Karpas-422 (cell line): ENCODE results near the gene SLC24A3. TPM values are rescaled to one million over a fixed set of nuclear protein-coding genes. Genes with fewer than 3 reads are reported as not detected.

ENCODE experiments used
- DNase-seq: peaks from one replicate; pipeline ENCODE4 v3.0.0-alpha.2; 2015
- H2AFZ ChIP-seq: fragments of 200-600 bp; sonication (generic); 2 replicates; pipeline ENCODE4 v1.6.1; 2014; ENCODE audit warnings: antibody characterized with exemption, low read length, mixed read lengths
- H3K27ac ChIP-seq: fragments of 200-600 bp; sonication (generic); 2 replicates; pipeline ENCODE4 v1.5.1; 2014; ENCODE audit warnings: mild to moderate bottlenecking, low read length, moderate library complexity
- H3K27me3 ChIP-seq: fragments of 200-600 bp; sonication (generic); 2 replicates; pipeline ENCODE4 v1.6.1; 2014; ENCODE audit warnings: low read length, mixed read lengths
- H3K36me3 ChIP-seq: fragments of 200-600 bp; sonication (generic); 2 replicates; pipeline ENCODE4 v1.6.1; 2014; ENCODE audit warnings: low read length, mixed read lengths; ENCODE audit not compliant: insufficient read depth
- H3K4me1 ChIP-seq: fragments of 200-600 bp; sonication (generic); 2 replicates; pipeline ENCODE4 v1.6.1; 2014; ENCODE audit warnings: mild to moderate bottlenecking, low read length, mixed read lengths
- H3K4me2 ChIP-seq: fragments of 200-600 bp; sonication (generic); 2 replicates; pipeline ENCODE4 v1.6.1; 2014; ENCODE audit warnings: low read length, low read depth, mild to moderate bottlenecking; ENCODE audit not compliant: poor library complexity, severe bottlenecking
- H3K4me3 ChIP-seq: fragments of 200-600 bp; sonication (generic); 2 replicates; pipeline ENCODE4 v1.5.1; 2014; ENCODE audit warnings: mild to moderate bottlenecking, antibody characterized with exemption, low read length, mixed read lengths
- H3K79me2 ChIP-seq: fragments of 200-600 bp; sonication (generic); 2 replicates; pipeline ENCODE4 v1.6.1; 2014; ENCODE audit warnings: mild to moderate bottlenecking, low read length, mixed read lengths
- H3K9ac ChIP-seq: fragments of 200-600 bp; sonication (generic); 2 replicates; pipeline ENCODE4 v1.6.0; 2014; ENCODE audit warnings: low read length
- H3K9me2 ChIP-seq: fragments of 200-600 bp; sonication (generic), shearing (Covaris generic); replicated peaks from 2 replicates; pipeline ENCODE4 v1.6.0; 2014; ENCODE audit warnings: mild to moderate bottlenecking, low read length, moderate library complexity; ENCODE audit not compliant: insufficient read depth
- H3K9me3 ChIP-seq: fragments of 300-700, 200-600 bp; sonication (generic); 2 replicates; pipeline ENCODE4 v1.6.1; 2014; ENCODE audit warnings: low read length, mixed read lengths
- H4K20me1 ChIP-seq: fragments of 200-600 bp; sonication (generic); 2 replicates; pipeline ENCODE4 v1.6.1; 2014; ENCODE audit warnings: mild to moderate bottlenecking, antibody characterized with exemption, low read length, low read depth; ENCODE audit not compliant: insufficient read depth
- total RNA-seq: library from RNA; depleted of rRNA; stranded (reverse); fragments of >200 nt; shearing (Covaris generic); gene quantifications from 2 replicates; pipeline ENCODE4 v1.2.3, GENCODE V29; 2014; ENCODE audit warnings: low replicate concordance

The SLC24A3 gene
- total RNA-seq, 1 experiment from 2014 or later = not detected

DNA sequence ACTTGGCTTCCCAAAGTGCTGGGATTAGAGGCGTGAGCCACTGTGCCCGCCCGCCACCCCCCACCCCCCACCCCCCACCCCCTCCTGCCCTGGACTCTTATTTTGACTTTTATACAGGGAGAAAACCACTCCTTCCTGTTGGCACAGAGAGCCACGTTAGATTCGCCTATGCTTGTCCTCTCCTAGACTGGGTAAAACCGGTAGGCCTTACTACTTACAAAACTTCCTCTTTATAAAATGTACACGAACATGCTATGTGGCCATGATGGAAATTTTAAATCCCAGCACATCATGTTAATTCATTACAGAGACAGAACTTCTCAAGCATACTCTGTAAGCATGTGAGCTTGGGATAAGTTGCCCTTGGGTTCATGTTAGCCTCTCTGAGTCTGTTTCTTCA is 124.2 kb downstream of the SLC24A3 start:
- Histone ChIP-seq H2AFZ (no peak overlapping the region), H3K4me2 (no peak overlapping the region), H3K27ac (no peak overlapping the region), H3K27me3 (no peaks in the 10 kb centered on the region), H3K9me2 (no peaks in the 10 kb centered on the region), H3K79me2 (no peaks in the 10 kb centered on the region), H3K9me3 (no peaks in the 10 kb centered on the region), H3K36me3 (no peaks in the 10 kb centered on the region), H4K20me1 (no peaks in the 10 kb centered on the region), H3K4me1 (no peaks in the 10 kb centered on the region), H3K9ac (no peak overlapping the region), H3K4me3 (no peak overlapping the region)
- no peak for DNase-seq

DNA sequence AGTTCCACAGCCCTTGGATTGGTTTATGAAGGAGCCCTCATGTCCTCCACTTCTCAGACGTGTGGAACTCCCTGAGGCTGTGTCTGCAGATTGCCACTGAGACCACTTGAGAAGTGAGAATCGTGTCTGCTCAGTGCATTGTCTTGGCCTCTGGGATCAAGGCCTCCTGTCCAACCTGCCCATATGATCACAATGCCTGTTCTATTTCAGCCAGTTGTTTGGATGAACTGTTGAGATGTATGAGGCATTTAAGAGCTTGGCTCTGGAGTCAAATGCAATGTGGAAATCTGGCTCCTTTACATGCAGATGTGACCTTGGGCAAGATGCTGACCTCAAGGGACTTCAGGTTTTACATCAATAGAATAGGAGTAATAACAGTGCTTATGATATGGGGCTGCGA is 125.9 kb downstream of the SLC24A3 start:
- no peak for DNase-seq
- Histone ChIP-seq H2AFZ (no peak overlapping the region), H4K20me1 (no peaks in the 10 kb centered on the region), H3K9ac (no peak overlapping the region), H3K9me3 (no peaks in the 10 kb centered on the region), H3K79me2 (no peaks in the 10 kb centered on the region), H3K9me2 (no peaks in the 10 kb centered on the region), H3K4me3 (no peak overlapping the region), H3K27me3 (no peaks in the 10 kb centered on the region), H3K4me1 (no peaks in the 10 kb centered on the region), H3K36me3 (no peaks in the 10 kb centered on the region), H3K27ac (no peak overlapping the region), H3K4me2 (no peak overlapping the region)

DNA sequence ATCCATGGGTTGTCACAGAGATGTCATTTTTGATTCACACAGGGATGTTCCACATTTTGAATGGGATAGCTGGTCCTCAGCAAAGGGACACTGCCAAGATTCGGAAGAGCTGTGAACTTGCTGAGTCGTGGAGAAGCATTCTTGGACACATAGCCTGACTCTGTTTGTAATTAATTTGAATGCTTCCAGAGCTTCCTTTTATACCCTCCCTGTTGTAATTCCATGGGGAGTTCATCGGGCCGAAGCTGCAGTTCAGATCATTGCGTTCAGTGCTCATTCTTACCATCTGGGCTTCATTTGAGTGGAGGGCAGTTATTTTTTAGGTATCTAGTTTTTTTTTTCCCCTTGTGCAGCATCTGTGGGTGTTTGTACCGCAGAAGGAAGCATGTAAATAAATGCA is 126.5 kb downstream of the SLC24A3 start:
- no peak overlapping the region for H3K4me2 ChIP-seq
- no peak overlapping the region for H3K27ac ChIP-seq
- no peaks in the 10 kb centered on the region for H4K20me1 ChIP-seq
- no peak for DNase-seq
- H3K79me2 ChIP-seq = no peaks in the 10 kb centered on the region
- no peaks in the 10 kb centered on the region for H3K27me3 ChIP-seq
- H3K9ac ChIP-seq = no peak overlapping the region
- no peak overlapping the region for H2AFZ ChIP-seq
- H3K9me3 ChIP-seq = no peaks in the 10 kb centered on the region
- H3K9me2 ChIP-seq = no peaks in the 10 kb centered on the region
- no peaks in the 10 kb centered on the region for H3K4me1 ChIP-seq
- H3K36me3 ChIP-seq = no peaks in the 10 kb centered on the region
- no peak overlapping the region for H3K4me3 ChIP-seq

DNA sequence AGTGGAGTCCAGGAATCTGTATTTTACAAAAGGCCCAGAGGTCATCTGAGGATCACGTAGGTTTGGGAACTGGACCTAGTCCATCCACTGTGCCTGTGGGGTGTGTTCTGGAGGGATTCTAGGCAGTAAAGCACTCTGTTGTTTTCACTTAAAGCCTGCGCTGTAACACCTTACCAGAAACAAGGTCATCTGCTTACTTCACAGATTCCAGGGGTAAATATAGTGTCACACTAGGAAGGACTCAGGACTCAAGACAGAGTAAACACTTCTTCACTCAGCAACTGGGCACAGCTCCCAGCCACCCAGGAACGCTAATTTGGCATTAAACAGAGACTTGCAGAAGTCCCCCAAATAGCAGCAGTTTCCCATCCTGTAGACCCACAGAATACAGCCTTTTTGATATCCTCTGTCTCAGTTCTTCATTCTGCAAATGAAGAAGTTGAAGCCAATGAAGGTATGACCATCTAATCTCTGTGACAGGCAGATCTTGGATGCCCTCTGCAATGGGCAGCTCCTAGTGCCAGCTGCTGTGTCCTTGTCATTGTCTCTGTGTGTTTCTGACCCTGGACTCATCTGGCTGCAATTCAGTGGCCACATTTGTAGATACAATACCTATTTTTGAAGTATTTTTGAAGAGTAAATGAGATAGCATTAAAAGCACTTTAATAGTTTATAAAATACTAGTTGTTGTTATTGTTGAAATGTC is 129.1 kb downstream of the SLC24A3 start:
- no peak for DNase-seq
- Histone ChIP-seq H3K9ac (no peak overlapping the region), H3K9me2 (no peaks in the 10 kb centered on the region), H3K9me3 (no peaks in the 10 kb centered on the region), H4K20me1 (no peaks in the 10 kb centered on the region), H3K4me1 (no peaks in the 10 kb centered on the region), H3K27ac (no peak overlapping the region), H2AFZ (no peak overlapping the region), H3K27me3 (no peaks in the 10 kb centered on the region), H3K36me3 (no peaks in the 10 kb centered on the region), H3K4me3 (no peak overlapping the region), H3K79me2 (no peaks in the 10 kb centered on the region), H3K4me2 (no peak overlapping the region)

DNA sequence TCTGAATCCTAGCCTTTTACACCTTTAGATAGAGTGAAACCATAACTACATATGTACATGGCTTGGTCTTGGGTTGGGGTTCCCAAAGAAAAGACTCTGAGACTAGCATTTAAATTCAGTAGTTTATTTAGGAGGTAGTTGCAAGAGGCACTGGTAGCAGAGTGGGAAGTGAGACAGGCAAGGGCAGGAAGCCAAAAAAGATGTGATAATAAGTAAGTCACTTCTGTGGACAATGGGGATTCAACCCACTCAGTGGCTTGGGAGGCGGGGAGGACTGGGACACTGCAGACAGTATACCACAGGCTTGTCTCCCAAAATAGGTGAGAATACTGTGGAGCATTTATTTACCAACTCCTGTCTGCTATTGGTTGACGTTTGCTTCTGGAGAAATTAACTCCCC is 131.9 kb downstream of the SLC24A3 start:
- H3K9me3 ChIP-seq = no peaks in the 10 kb centered on the region
- no peak for DNase-seq
- H3K4me3 ChIP-seq = no peak overlapping the region
- no peak overlapping the region for H2AFZ ChIP-seq
- no peaks in the 10 kb centered on the region for H4K20me1 ChIP-seq
- no peak overlapping the region for H3K27ac ChIP-seq
- H3K79me2 ChIP-seq = no peaks in the 10 kb centered on the region
- H3K9ac ChIP-seq = no peak overlapping the region
- H3K4me2 ChIP-seq = no peak overlapping the region
- H3K9me2 ChIP-seq = no peaks in the 10 kb centered on the region
- H3K36me3 ChIP-seq = no peaks in the 10 kb centered on the region
- H3K27me3 ChIP-seq = no peaks in the 10 kb centered on the region
- H3K4me1 ChIP-seq = no peaks in the 10 kb centered on the region

DNA sequence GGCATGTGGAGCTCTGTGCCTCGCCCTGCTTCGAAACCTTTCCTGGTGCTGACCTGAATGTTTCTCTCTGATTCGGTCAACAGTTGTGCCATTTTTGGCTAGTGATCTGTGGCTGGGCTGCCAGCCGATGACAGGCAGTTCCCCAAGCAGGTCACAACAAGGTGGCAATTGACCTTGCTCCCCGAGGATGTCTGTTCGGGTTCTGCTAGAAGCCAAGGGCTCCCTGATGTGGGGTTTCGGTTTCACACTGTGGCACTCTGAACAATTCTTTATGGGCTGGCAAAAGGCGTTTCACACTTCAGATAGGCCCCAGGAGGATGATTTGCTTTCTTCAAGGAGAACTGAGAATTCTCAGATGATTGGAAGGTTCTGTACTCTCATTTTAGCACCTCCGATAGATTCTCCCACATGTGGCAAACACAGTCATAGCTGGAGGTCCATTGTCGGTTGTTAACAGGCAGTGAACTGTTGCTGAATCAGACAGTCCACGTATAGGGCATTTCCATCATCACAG is 135.6 kb downstream of the SLC24A3 start:
- DNase-seq = no peak
- Histone ChIP-seq H3K9me3 (no peaks in the 10 kb centered on the region), H3K4me2 (peak overlapping the region; percentile 54), H3K4me1 (no peaks in the 10 kb centered on the region), H3K4me3 (no peak overlapping the region; the same call in 1 of the 2 replicates), H3K36me3 (no peaks in the 10 kb centered on the region), H3K27ac (no peak overlapping the region), H3K9ac (0 out of 2 replicates have a peak overlapping the region, but pooled peaks have one; percentile 12), H3K79me2 (no peaks in the 10 kb centered on the region), H4K20me1 (no peaks in the 10 kb centered on the region), H3K9me2 (no peaks in the 10 kb centered on the region), H3K27me3 (0 out of 2 replicates have a peak, but pooled peaks cover 3% of the 10 kb centered on the region), H2AFZ (peak overlapping the region; percentile 23; the same call in 1 of the 2 replicates)

DNA sequence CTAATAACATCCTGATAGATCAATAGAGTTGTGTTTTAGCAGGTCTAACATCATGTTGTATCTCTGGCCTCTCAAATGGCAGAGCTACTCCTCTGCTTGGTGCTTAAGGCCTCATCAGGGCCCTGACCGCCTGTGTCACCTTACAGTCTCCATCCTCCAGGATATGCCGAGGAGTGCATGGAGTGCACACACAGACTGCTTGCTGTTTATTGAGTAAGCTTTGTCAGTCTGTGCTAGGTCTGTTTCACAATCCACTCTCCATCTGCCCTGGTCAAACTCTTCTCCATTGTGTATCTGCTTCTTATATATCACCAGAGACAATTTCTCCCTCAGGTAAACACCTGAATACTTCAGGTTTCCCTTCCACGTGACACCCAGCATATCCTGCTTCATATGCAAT is 136.1 kb downstream of the SLC24A3 start:
- Histone ChIP-seq H3K36me3 (no peaks in the 10 kb centered on the region), H3K27me3 (0 out of 2 replicates have a peak, but pooled peaks cover 3% of the 10 kb centered on the region), H3K9me2 (no peaks in the 10 kb centered on the region), H3K27ac (no peak overlapping the region), H2AFZ (no peak overlapping the region), H3K9me3 (no peaks in the 10 kb centered on the region), H3K9ac (no peak overlapping the region), H3K4me1 (no peaks in the 10 kb centered on the region), H3K4me2 (no peak overlapping the region), H3K4me3 (no peak overlapping the region), H4K20me1 (no peaks in the 10 kb centered on the region), H3K79me2 (no peaks in the 10 kb centered on the region)
- no peak for DNase-seq

DNA sequence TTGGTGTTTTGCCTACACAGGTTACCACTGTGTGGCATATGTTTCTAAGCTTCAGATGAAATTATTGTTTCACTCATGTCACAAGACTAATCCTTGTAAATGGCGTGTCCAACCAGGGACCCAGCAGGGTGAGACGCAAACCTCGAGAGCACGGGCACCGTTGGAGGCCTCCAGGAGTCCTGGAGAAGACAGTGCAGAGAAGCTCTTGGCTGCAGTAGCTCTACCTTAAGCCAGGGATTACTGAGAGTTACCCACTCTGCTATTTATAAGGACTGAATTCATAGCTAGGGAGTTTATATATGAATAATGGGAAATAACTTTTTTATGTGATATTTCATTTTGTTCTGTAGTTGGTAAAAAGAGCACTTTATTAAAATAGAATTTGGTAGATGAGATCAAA is 137.4 kb downstream of the SLC24A3 start:
- H3K9me3 ChIP-seq = no peaks in the 10 kb centered on the region
- no peak for DNase-seq
- no peaks in the 10 kb centered on the region for H3K4me1 ChIP-seq

More for the DNA sequence above, 137.4 kb downstream of the SLC24A3 start:
- Histone ChIP-seq H3K36me3 (no peaks in the 10 kb centered on the region), H3K9ac (no peak overlapping the region), H3K9me2 (no peaks in the 10 kb centered on the region), H3K79me2 (no peaks in the 10 kb centered on the region), H3K4me2 (no peak overlapping the region), H3K27me3 (0 out of 2 replicates have a peak, but pooled peaks cover 3% of the 10 kb centered on the region), H2AFZ (no peak overlapping the region), H3K27ac (no peak overlapping the region), H3K4me3 (no peak overlapping the region), H4K20me1 (no peaks in the 10 kb centered on the region)
